GM21576 (cell line): ENCODE results near the gene CORO2B.

Experiments
- ATAC-seq: cut with Tn5 transposase; IDR thresholded peaks from one replicate; pipeline ENCODE4 v1.9.1; 2021; ENCODE audit warnings: mild to moderate bottlenecking, moderate library complexity; ENCODE audit not compliant: unreplicated experiment

CORO2B gene

GRCh38 chr15:68553994-68554720 lies 24.6 kb upstream of the CORO2B start:
- no peak for ATAC-seq

GRCh38 chr15:68554721-68555678 lies 23.8 kb upstream of the CORO2B start:
- no peak for ATAC-seq

GRCh38 chr15:68555679-68556037 lies 23.1 kb upstream of the CORO2B start:
- ATAC-seq: no peak

- no peak for ATAC-seq
Measured at GRCh38 chr15:68556139-68556990, 22.4 kb upstream of the CORO2B start.

GRCh38 chr15:68557469-68558317 lies 21.1 kb upstream of the CORO2B start:
- ATAC-seq: no peak

GRCh38 chr15:68558318-68559305 lies 20.2 kb upstream of the CORO2B start:
- ATAC-seq: no peak

GRCh38 chr15:68559345-68560310 lies 19.2 kb upstream of the CORO2B start:
- ATAC-seq: no peak

GRCh38 chr15:68560501-68561113 lies 18.2 kb upstream of the CORO2B start:
- ATAC-seq: no peak

GRCh38 chr15:68561171-68561900 lies 17.5 kb upstream of the CORO2B start:
- no peak for ATAC-seq

GRCh38 chr15:68561901-68562300 lies 16.9 kb upstream of the CORO2B start:
- ATAC-seq: no peak

GRCh38 chr15:68564173-68564572 lies 14.6 kb upstream of the CORO2B start:
- ATAC-seq: no peak

- no peak for ATAC-seq
Measured at GRCh38 chr15:68565234-68565633, 13.6 kb upstream of the CORO2B start.

- ATAC-seq: no peak
Measured at GRCh38 chr15:68565726-68566125, 13.1 kb upstream of the CORO2B start.

- ATAC-seq: no peak
Measured at GRCh38 chr15:68566377-68566954, 12.3 kb upstream of the CORO2B start.

- ATAC-seq: no peak
Measured at GRCh38 chr15:68567345-68567744, 11.4 kb upstream of the CORO2B start.

- no peak for ATAC-seq
Measured at GRCh38 chr15:68570974-68571373, 7.8 kb upstream of the CORO2B start.
